Lower leg skin (tissue), 3 donors: ENCODE results near the gene FAM217B.

ENCODE experiments used
- POLR2A ChIP-seq, 2 donors: fragments of 450-650 bp; IDR thresholded peaks; one replicate each; pipeline ENCODE4 v1.6.1; 2016 to 2017; ENCODE audit warnings: antibody characterized with exemption in 2 of 2, mild to moderate bottlenecking in 1 of 2, moderate library complexity in 1 of 2
- TF ChIP-seq, protein P1 (sequence below), 3 donors: fragments of 450-650 bp; IDR thresholded peaks; one replicate each; pipeline ENCODE4 v1.5.1; 2016; ENCODE audit warnings: antibody characterized with exemption in 3 of 3, mild to moderate bottlenecking in 3 of 3, moderate library complexity in 2 of 3

DNA sequence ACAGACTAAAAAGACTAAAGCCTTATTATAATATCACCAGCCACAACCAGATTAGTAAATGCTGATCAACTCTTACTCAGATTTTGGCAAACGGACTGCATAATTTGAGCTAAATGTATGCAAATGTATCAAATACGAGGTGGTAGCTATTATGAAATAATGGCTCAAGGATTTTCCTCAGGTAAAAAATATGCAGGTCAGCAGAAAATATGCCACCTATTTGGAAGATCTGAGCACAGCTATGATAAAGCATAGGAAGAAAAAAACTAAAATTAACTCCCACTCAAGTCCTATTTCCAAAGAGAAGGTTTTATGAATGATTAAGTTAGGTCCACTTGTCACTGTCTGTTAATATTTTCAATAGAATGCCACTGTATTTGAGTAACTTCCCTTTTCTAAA, 29.1 kb upstream of the FAM217B start:
- TF ChIP-seq, protein P1, sequence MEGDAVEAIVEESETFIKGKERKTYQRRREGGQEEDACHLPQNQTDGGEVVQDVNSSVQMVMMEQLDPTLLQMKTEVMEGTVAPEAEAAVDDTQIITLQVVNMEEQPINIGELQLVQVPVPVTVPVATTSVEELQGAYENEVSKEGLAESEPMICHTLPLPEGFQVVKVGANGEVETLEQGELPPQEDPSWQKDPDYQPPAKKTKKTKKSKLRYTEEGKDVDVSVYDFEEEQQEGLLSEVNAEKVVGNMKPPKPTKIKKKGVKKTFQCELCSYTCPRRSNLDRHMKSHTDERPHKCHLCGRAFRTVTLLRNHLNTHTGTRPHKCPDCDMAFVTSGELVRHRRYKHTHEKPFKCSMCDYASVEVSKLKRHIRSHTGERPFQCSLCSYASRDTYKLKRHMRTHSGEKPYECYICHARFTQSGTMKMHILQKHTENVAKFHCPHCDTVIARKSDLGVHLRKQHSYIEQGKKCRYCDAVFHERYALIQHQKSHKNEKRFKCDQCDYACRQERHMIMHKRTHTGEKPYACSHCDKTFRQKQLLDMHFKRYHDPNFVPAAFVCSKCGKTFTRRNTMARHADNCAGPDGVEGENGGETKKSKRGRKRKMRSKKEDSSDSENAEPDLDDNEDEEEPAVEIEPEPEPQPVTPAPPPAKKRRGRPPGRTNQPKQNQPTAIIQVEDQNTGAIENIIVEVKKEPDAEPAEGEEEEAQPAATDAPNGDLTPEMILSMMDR (IDR thresholded peaks at IDR 0.05): no peak
- no peak for TF ChIP-seq POLR2A (IDR thresholded peaks at IDR 0.05)
